ENCODE measurements around the gene TTPAL.

DNA sequence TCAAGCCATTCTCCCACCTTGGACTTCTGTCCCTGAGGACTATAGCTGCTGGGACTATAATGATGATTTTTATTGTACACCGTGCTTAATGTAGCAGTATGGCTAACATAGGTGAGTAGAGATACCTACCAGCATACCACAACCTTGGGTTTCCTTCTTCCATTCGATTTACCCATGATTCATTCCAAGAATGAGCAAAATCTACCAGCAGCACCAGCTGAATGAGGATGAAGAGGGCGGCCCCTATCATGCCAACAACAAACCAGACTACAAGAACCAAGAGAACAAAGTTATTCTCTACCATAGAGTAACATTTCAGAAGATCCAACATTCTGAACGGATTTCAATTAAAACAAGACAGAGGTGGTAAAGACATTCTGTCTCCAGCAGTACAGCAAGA, 34.1 kb downstream of the TTPAL start:
- TF ChIP-seq, protein P1, sequence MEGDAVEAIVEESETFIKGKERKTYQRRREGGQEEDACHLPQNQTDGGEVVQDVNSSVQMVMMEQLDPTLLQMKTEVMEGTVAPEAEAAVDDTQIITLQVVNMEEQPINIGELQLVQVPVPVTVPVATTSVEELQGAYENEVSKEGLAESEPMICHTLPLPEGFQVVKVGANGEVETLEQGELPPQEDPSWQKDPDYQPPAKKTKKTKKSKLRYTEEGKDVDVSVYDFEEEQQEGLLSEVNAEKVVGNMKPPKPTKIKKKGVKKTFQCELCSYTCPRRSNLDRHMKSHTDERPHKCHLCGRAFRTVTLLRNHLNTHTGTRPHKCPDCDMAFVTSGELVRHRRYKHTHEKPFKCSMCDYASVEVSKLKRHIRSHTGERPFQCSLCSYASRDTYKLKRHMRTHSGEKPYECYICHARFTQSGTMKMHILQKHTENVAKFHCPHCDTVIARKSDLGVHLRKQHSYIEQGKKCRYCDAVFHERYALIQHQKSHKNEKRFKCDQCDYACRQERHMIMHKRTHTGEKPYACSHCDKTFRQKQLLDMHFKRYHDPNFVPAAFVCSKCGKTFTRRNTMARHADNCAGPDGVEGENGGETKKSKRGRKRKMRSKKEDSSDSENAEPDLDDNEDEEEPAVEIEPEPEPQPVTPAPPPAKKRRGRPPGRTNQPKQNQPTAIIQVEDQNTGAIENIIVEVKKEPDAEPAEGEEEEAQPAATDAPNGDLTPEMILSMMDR (IDR thresholded peaks at IDR 0.05; ENCODE audit: insufficient read depth, low read length), result no peak
- TF ChIP-seq GABPA (IDR thresholded peaks at IDR 0.05; ENCODE audit: low read depth), result no peak
- TF ChIP-seq POLR2AphosphoS5 (IDR thresholded peaks at IDR 0.05; ENCODE audit: low read depth), result no peak
- TF ChIP-seq, protein P2, sequence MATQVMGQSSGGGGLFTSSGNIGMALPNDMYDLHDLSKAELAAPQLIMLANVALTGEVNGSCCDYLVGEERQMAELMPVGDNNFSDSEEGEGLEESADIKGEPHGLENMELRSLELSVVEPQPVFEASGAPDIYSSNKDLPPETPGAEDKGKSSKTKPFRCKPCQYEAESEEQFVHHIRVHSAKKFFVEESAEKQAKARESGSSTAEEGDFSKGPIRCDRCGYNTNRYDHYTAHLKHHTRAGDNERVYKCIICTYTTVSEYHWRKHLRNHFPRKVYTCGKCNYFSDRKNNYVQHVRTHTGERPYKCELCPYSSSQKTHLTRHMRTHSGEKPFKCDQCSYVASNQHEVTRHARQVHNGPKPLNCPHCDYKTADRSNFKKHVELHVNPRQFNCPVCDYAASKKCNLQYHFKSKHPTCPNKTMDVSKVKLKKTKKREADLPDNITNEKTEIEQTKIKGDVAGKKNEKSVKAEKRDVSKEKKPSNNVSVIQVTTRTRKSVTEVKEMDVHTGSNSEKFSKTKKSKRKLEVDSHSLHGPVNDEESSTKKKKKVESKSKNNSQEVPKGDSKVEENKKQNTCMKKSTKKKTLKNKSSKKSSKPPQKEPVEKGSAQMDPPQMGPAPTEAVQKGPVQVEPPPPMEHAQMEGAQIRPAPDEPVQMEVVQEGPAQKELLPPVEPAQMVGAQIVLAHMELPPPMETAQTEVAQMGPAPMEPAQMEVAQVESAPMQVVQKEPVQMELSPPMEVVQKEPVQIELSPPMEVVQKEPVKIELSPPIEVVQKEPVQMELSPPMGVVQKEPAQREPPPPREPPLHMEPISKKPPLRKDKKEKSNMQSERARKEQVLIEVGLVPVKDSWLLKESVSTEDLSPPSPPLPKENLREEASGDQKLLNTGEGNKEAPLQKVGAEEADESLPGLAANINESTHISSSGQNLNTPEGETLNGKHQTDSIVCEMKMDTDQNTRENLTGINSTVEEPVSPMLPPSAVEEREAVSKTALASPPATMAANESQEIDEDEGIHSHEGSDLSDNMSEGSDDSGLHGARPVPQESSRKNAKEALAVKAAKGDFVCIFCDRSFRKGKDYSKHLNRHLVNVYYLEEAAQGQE (IDR thresholded peaks at IDR 0.05; ENCODE audit: insufficient replicate concordance, low read depth), result no peak

Measured in HL-60 (cell line).